GM21717 (cell line): Measurements from ENCODE around the gene MICU2.
A peak's percentile ranks its signal among the peaks of the same experiment; 100 is the strongest.

Experiments used
- ATAC-seq: cut with Tn5 transposase; IDR thresholded peaks from one replicate; pipeline ENCODE4 v1.9.1; 2021; ENCODE audit warnings: mild to moderate bottlenecking, moderate library complexity; ENCODE audit not compliant: unreplicated experiment

MICU2 gene

GRCh38 chr13:21603531-21604448, at the start of gene MICU2:
Gene MICU2 (minus strand): TSS chr13:21604170. CDS start chr13:21604148, 22 bp downstream.
- peak; percentile 96 for ATAC-seq

GRCh38 chr13:21641629-21642028, 37.7 kb upstream of the MICU2 start:
- no peak for ATAC-seq

GRCh38 chr13:21639561-21639960, 35.6 kb upstream of the MICU2 start:
- ATAC-seq, result no peak

GRCh38 chr13:21638319-21639282, 34.6 kb upstream of the MICU2 start:
- no peak for ATAC-seq

GRCh38 chr13:21637296-21637695, 33.3 kb upstream of the MICU2 start:
- ATAC-seq, result no peak

GRCh38 chr13:21636656-21637055, 32.7 kb upstream of the MICU2 start:
- ATAC-seq, result no peak

GRCh38 chr13:21632196-21632595, 28.2 kb upstream of the MICU2 start:
- no peak for ATAC-seq

- ATAC-seq, result no peak
Observed at GRCh38 chr13:21625366-21625765, 21.4 kb upstream of the MICU2 start.

GRCh38 chr13:21620861-21621260, 16.9 kb upstream of the MICU2 start:
- ATAC-seq, result no peak

- no peak for ATAC-seq
Observed at GRCh38 chr13:21619633-21620220, 15.8 kb upstream of the MICU2 start.

GRCh38 chr13:21616880-21617279, 12.9 kb upstream of the MICU2 start:
- ATAC-seq, result no peak

- ATAC-seq, result no peak
Observed at GRCh38 chr13:21616205-21616866, 12.4 kb upstream of the MICU2 start.

- no peak for ATAC-seq
Observed at GRCh38 chr13:21615427-21615826, 11.5 kb upstream of the MICU2 start.

GRCh38 chr13:21613791-21614190, 9.8 kb upstream of the MICU2 start:
- ATAC-seq, result no peak

- no peak for ATAC-seq
Observed at GRCh38 chr13:21611385-21611784, 7.4 kb upstream of the MICU2 start.

GRCh38 chr13:21610687-21611086, 6.7 kb upstream of the MICU2 start:
- ATAC-seq, result no peak

- ATAC-seq, result no peak
Observed at GRCh38 chr13:21608961-21609360, 5.0 kb upstream of the MICU2 start.

GRCh38 chr13:21606796-21607195, 2.8 kb upstream of the MICU2 start:
- no peak for ATAC-seq

- ATAC-seq, result no peak
Observed at GRCh38 chr13:21606251-21606650, 2.3 kb upstream of the MICU2 start.

- ATAC-seq, result no peak
Observed at GRCh38 chr13:21596722-21597121, 7.2 kb downstream of the MICU2 start.

GRCh38 chr13:21595546-21595822, 8.5 kb downstream of the MICU2 start:
- peak; percentile 64 for ATAC-seq
